A549 (cell line): ENCODE results near the gene GMCL1. TPM values are rescaled to one million over a fixed set of nuclear protein-coding genes. Genes with fewer than 3 reads are reported as not detected.
A peak's percentile ranks its signal among the peaks of the same experiment; 100 is the strongest.

ENCODE experiments used
- ATAC-seq, 2 experiments: fragments of 200-7000 bp in 1 of 2; fragments of >200 bp in 1 of 2; cut with Nextera tagmentation in 1 of 2; cut with Tn5 transposase in 1 of 2; 3 replicates each; pipeline versions ENCODE4 v1.8.0 to v1.9.1; 2018 to 2020; ENCODE audit warnings: mild to moderate bottlenecking in 1 of 2, moderate library complexity in 1 of 2
- CTCF ChIA-PET: fragments of 300-600 bp; sonication (Branson Sonifier 250); formaldehyde crosslinking; extraction: SDS; loops from one replicate; lab custom pipeline; 2021; ENCODE audit warnings: antibody characterized with exemption, inconsistent platforms; lab: Yijun Ruan, JAX
- POLR2A ChIA-PET: fragments of 350-600 bp; formaldehyde crosslinking; extraction: SDS; loops from one replicate; lab custom pipeline; 2021; ENCODE audit warnings: antibody characterized with exemption, inconsistent platforms; lab: Yijun Ruan, JAX
- DNase-seq, 2 experiments: peaks; one replicate each; pipeline versions ENCODE4 v3.0.0 to v3.0.0-alpha.2; 2011 to 2016; ENCODE audit warnings: low read depth in 1 of 2, low spot score in 1 of 2
- FAIRE-seq: peaks from 2 replicates; lab custom pipeline; 2011; peaks lifted over from hg19 to GRCh38; lab: Jason Lieb, UNC
- H3K27ac ChIP-seq, 2 experiments: fragments of >200 bp; sonication (Bioruptor Twin); formaldehyde crosslinking; 3 replicates each; pipeline ENCODE4 v1.5.1; 2016 to 2017
- H3K4me1 ChIP-seq: fragments of >200 bp; sonication (Bioruptor Twin); formaldehyde crosslinking; 3 replicates; pipeline ENCODE4 v1.6.1; 2016
- H3K4me2 ChIP-seq: fragments of >200 bp; sonication (Bioruptor Twin); formaldehyde crosslinking; 3 replicates; pipeline ENCODE4 v1.6.1; 2016
- H3K4me3 ChIP-seq: fragments of >200 bp; sonication (Bioruptor Twin); formaldehyde crosslinking; 3 replicates; pipeline ENCODE4 v1.5.1; 2016
- H3K9me3 ChIP-seq: fragments of >200 bp; sonication (Bioruptor Twin); formaldehyde crosslinking; 3 replicates; pipeline ENCODE4 v1.6.1; 2016
- CEBPB ChIP-seq, 2 experiments: fragments of >200 bp in 1 of 2; sonication (Bioruptor Twin) in 1 of 2; formaldehyde crosslinking in 1 of 2; IDR thresholded peaks; 2 replicates each; pipeline ENCODE4 v1.6.1; 2012 to 2016
- ELK1 ChIP-seq: fragments of 150-350 bp; IDR thresholded peaks from 2 replicates; pipeline ENCODE4 v1.6.1; 2014; ENCODE audit warnings: low read depth, mild to moderate bottlenecking, low read length
- FOSL2 ChIP-seq, 2 experiments: fragments of 450-650 bp in 1 of 2; fragments of >200 bp in 1 of 2; sonication (Bioruptor Twin) in 1 of 2; formaldehyde crosslinking; IDR thresholded peaks; 2 replicates each; pipeline versions ENCODE4 v1.5.0 to v1.6.1; 2016 to 2020; ENCODE audit warnings: mild to moderate bottlenecking in 1 of 2, moderate library complexity in 1 of 2
- FOXS1 ChIP-seq: fragments of 250-450 bp; sonication (Bioruptor Pico); IDR thresholded peaks from 2 replicates; pipeline ENCODE4 v1.5.0; 2020; ENCODE audit warnings: mild to moderate bottlenecking, moderate library complexity
- HEYL ChIP-seq: fragments of 250-450 bp; sonication (Bioruptor Pico); IDR thresholded peaks from 2 replicates; pipeline ENCODE4 v1.8.0; 2021; ENCODE audit warnings: mild to moderate bottlenecking, moderate library complexity
- HOXA7 ChIP-seq: fragments of 250-450 bp; sonication (Bioruptor Pico); IDR thresholded peaks from 2 replicates; pipeline ENCODE4 v1.5.0; 2020; ENCODE audit warnings: mild to moderate bottlenecking, moderate library complexity
- HOXB5 ChIP-seq: fragments of 250-450 bp; sonication (Bioruptor Pico); IDR thresholded peaks from 2 replicates; pipeline ENCODE4 v1.5.0; 2020; ENCODE audit warnings: mild to moderate bottlenecking, moderate library complexity
- JUN ChIP-seq, 2 experiments: fragments of >200 bp; sonication (Bioruptor Twin); formaldehyde crosslinking; IDR thresholded peaks; 2 replicates in 1 of 2; 3 replicates in 1 of 2; pipeline ENCODE4 v1.6.1; 2016 to 2017
- JUNB ChIP-seq: fragments of >200 bp; sonication (Bioruptor Twin); formaldehyde crosslinking; IDR thresholded peaks from 2 replicates; pipeline ENCODE4 v1.6.1; 2016
- MAZ ChIP-seq: fragments of 150-350 bp; IDR thresholded peaks from 2 replicates; pipeline ENCODE4 v1.6.1; 2014; ENCODE audit warnings: antibody characterized with exemption, low read depth, low read length, borderline replicate concordance
- MYC ChIP-seq: IDR thresholded peaks from 2 replicates; pipeline ENCODE4 v1.6.1; 2012; ENCODE audit warnings: mild to moderate bottlenecking, inconsistent platforms, low read length, improper control_type of control experiment, borderline replicate concordance
- NFE2L2 ChIP-seq: fragments of 150-350 bp; conservative IDR thresholded peaks from 2 replicates; pipeline ENCODE4 v1.6.1; 2014; ENCODE audit warnings: low read length
- PHF8 ChIP-seq: fragments of 200-600 bp; sonication (generic); IDR thresholded peaks from 2 replicates; pipeline ENCODE4 v1.6.1; 2016; ENCODE audit warnings: low read depth, mild to moderate bottlenecking, antibody characterized with exemption, moderate library complexity, borderline replicate concordance
- POLR2A ChIP-seq: IDR thresholded peaks from 2 replicates; pipeline ENCODE4 v1.6.1; 2012; ENCODE audit warnings: mild to moderate bottlenecking, low read length
- RAD21 ChIP-seq, 2 experiments: fragments of >200 bp in 1 of 2; sonication (Bioruptor Twin) in 1 of 2; formaldehyde crosslinking in 1 of 2; IDR thresholded peaks in 1 of 2; conservative IDR thresholded peaks in 1 of 2; 2 replicates in 1 of 2; 3 replicates in 1 of 2; pipeline ENCODE4 v1.6.1; 2012 to 2018; ENCODE audit warnings: inconsistent platforms in 1 of 2
- SMC3 ChIP-seq: fragments of >200 bp; sonication (Bioruptor Twin); formaldehyde crosslinking; IDR thresholded peaks from 3 replicates; pipeline ENCODE4 v1.6.1; 2018; ENCODE audit warnings: inconsistent platforms
- TFCP2L1 ChIP-seq: fragments of 250-450 bp; sonication (Bioruptor Pico); IDR thresholded peaks from 2 replicates; pipeline ENCODE4 v1.5.0; 2021; ENCODE audit warnings: mild to moderate bottlenecking
- ZFP36 ChIP-seq: fragments of 450-650 bp; IDR thresholded peaks from 2 replicates; pipeline ENCODE4 v1.6.1; 2014; ENCODE audit warnings: borderline replicate concordance; ENCODE audit not compliant: partially characterized antibody
- ZSCAN20 ChIP-seq: fragments of 250-450 bp; sonication (Bioruptor Pico); IDR thresholded peaks from 2 replicates; pipeline ENCODE4 v1.8.0; 2022; ENCODE audit warnings: mild to moderate bottlenecking, moderate library complexity
- WGBS: methylation state at CpG from one replicate; pipeline ENCODE4 v1.1.6; 2017; ENCODE audit errors: missing lambda C conversion rate; 5-methylcytosine and 5-hydroxymethylcytosine counted together
- polyA plus RNA-seq, 4 experiments: library from polyadenylated mRNA; depleted of rRNA in 3 of 4; stranded (reverse); fragments of >200 nt; fragmentation: RNase III in 1 of 4; extraction: RNeasy Plus Mini Kit Qiagen cat#74134 plus additional on column Dnase treatment in 1 of 4; gene quantifications; 2 replicates in 3 of 4; 3 replicates in 1 of 4; pipeline ENCODE4 v1.2.3, GENCODE V29; 2011 to 2017
- TF ChIP-seq, protein P1 (sequence below): fragments of 250-450 bp; sonication (Bioruptor Pico); IDR thresholded peaks from 2 replicates; pipeline ENCODE4 v1.5.0; 2020; ENCODE audit warnings: low read depth, mild to moderate bottlenecking, moderate library complexity

Gene GMCL1
- polyA plus RNA-seq, 2 of the 4 experiments (the other 2 are of a cell fraction) = 16.6 to 21.1 TPM

DNA sequence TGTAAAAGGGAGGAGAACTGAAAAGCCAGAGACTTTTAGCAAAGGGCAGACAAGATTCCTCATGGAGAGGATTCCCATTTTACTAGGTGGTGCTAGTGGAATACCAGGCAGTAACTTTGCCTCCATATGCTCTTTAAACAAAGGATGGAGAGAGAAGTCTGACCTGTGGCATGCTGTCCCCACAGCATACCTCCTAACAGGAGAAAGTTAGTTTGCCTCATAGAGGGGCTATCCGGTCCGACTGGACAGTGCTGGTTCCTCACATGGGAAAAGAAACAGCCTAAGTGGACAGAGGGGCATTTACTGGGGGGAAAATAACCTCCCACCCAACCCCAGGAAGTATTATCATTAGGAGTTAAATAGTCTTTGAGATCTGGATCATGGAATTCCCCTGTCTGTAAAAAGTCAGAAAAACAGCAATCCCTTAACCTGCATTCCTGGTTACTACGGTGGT lies 31.6 kb upstream of the GMCL1 start (continued):
- TF ChIP-seq MAZ (no peak), SMC3 (no peak)
- TF ChIP-seq, all 56 proteins: peak for 0

- Histone ChIP-seq H3K4me3 (no peak overlapping the region), H3K27ac (peak overlapping the region; percentile 44 to 76), H3K4me1 (peaks cover 48% of the 10 kb centered on the region), H3K4me2 (peak overlapping the region; percentile 43), H3K9me3 (no peaks in the 10 kb centered on the region)
- FAIRE-seq (no peak), DNase-seq (no peak)
- WGBS = 58% methylated on average over 7 of the region's 7 CpGs
- CTCF ChIA-PET = interaction anchor here (1.4 to 8.8 kb wide), 4 partner anchors 15 to 1335 kb away, joined by 3 to 101 read pairs (median 26); no protein-coding TSS in a partner anchor
- TF ChIP-seq CEBPB (IDR thresholded peaks at IDR 0.05) = 0 out of 4 replicates have a peak, but pooled peaks of 1 of the 2 experiments have one; percentile 34
- no peak for TF ChIP-seq JUN (IDR thresholded peaks at IDR 0.05)
- TF ChIP-seq, all 56 proteins: peak for 1
- peak; percentile 60 to 68; a peak in 5 of 6 replicates for ATAC-seq
- POLR2A ChIA-PET = no interaction called here
These were observed 31.1 kb upstream of the GMCL1 start for GRCh38 chr2:69798290-69798908.

DNA sequence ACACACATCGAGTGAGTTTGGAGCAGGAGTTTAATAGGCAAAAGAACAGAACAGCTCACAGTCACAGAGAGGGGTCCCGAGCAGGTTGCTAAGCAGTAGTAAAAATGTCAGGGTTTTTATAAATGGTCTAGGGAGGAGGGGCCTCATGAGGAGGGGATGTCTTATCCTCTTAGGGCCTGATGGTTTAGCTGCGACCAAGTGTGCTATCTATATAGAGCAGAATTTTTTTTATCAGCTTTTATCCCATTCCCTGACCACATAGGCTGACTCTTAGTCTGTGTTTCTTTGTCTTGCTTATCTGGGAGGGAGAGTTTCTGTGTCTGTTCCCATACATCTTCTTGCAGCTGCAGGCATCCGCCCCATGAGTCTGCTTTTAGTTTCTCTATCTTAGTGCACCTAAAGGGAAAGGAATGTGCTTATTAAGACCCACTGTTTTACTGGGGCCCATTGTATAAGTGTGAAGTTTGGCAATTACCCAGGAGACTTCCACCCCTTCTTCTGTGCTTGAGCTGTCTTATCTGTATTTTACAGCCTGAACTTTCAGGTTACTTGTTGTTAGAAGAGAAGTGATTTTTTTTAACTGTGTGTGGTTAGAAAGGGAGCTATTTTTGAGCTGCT lies 30.4 kb upstream of the GMCL1 start:
- ATAC-seq (peak in 1 of 2 experiments; percentile 20; a peak in 3 of 6 replicates), DNase-seq (no peak), FAIRE-seq (no peak)
- Histone ChIP-seq H3K4me1 (peaks cover 48% of the 10 kb centered on the region), H3K4me3 (no peak overlapping the region), H3K9me3 (no peaks in the 10 kb centered on the region), H3K27ac (peak overlapping the region; percentile 44 to 76), H3K4me2 (peak overlapping the region; percentile 43)
- TF ChIP-seq, protein P1, sequence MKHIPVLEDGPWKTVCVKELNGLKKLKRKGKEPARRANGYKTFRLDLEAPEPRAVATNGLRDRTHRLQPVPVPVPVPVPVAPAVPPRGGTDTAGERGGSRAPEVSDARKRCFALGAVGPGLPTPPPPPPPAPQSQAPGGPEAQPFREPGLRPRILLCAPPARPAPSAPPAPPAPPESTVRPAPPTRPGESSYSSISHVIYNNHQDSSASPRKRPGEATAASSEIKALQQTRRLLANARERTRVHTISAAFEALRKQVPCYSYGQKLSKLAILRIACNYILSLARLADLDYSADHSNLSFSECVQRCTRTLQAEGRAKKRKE (CRISPR knock-in tag) = no peak
- TF ChIP-seq FOSL2 (IDR thresholded peaks at IDR 0.05) = no peak
- TF ChIP-seq FOSL2 (CRISPR knock-in tag; IDR thresholded peaks at IDR 0.05) = no peak
- no peak for TF ChIP-seq ZFP36
- no peak for TF ChIP-seq HOXB5 (CRISPR knock-in tag)
- TF ChIP-seq PHF8 = no peak
- no peak for TF ChIP-seq HOXA7 (CRISPR knock-in tag)
- no peak for TF ChIP-seq FOXS1 (CRISPR knock-in tag)
- TF ChIP-seq RAD21 (conservative IDR thresholded peaks at IDR 0.05 in 1 of 2, IDR thresholded peaks at IDR 0.05 in 1 of 2) = no peak
- no peak for TF ChIP-seq ZSCAN20
- no peak for TF ChIP-seq MYC
- TF ChIP-seq POLR2A = no peak
- TF ChIP-seq ELK1 = no peak
- no peak for TF ChIP-seq JUNB
- TF ChIP-seq HEYL (CRISPR knock-in tag) = no peak
- no peak for TF ChIP-seq NFE2L2
- no peak for TF ChIP-seq TFCP2L1
- CTCF ChIA-PET = interaction anchor here (0.9 to 8.8 kb wide), 10 partner anchors 11 to 1336 kb away, joined by 3 to 101 read pairs (median 7); no protein-coding TSS in a partner anchor
- POLR2A ChIA-PET = no interaction called here
- 71% methylated on average over 4 of the region's 4 CpGs for WGBS
